HG03378 (cell line): Measurements from ENCODE around the gene MEGF8.

ENCODE experiments used
- ATAC-seq: cut with Tn5 transposase; IDR thresholded peaks from one replicate; pipeline ENCODE4 v1.9.1; 2021; ENCODE audit warnings: mild to moderate bottlenecking, moderate library complexity; ENCODE audit not compliant: unreplicated experiment

Gene MEGF8

DNA sequence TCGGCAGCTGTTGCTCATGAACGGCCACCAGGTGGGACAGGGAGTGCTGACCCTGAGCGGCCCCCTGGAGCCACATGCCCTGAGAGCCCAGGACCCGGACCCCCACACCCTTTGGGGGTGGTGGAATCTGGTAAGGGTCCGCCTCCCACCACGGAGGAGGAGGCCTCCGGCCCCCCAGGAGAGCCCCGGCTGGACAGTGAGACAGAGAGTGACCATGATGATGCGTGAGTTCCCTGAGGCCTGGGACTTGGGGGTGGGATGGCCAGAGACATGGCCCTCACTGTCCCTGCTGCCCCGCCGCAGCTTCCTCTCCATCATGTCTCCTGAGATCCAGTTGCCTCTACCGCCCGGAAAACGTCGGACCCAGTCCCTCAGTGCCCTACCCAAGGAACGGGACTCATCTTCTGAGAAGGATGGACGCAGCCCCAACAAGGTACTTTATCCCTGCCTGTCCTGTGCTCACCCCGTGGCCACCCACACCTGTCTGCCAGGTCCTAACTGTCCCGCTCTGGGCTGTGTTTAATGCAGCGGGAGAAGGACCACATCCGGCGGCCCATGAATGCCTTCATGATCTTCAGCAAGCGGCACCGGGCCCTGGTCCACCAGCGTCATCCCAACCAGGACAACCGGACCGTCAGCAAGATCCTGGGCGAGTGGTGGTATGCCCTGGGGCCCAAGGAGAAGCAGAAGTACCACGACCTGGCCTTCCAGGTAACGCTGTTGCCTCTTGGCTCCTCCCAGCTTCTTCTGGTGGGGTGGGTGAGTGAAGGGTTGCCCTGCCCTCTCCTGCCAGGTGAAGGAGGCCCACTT is 38.2 kb upstream of the MEGF8 start:
- ATAC-seq: no peak

DNA sequence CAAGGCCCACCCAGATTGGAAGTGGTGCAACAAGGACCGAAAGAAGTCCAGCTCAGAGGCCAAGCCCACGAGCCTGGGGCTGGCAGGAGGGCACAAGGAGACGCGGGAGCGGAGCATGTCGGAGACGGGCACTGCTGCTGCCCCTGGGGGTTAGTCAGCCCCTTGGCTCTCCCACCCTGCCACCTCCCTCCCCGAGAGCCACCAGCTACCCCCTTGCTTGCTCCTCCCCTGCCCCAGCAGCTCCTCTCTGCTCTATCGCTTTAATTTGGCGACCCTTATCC is 37.7 kb upstream of the MEGF8 start:
- no peak for ATAC-seq

GRCh38 chr19:42288387-42288786 is 37.0 kb upstream of the MEGF8 start:
- no peak for ATAC-seq

GRCh38 chr19:42288881-42289555 is 36.4 kb upstream of the MEGF8 start:
- no peak for ATAC-seq

- no peak for ATAC-seq
Observed at GRCh38 chr19:42289556-42290041, 35.8 kb upstream of the MEGF8 start.

DNA sequence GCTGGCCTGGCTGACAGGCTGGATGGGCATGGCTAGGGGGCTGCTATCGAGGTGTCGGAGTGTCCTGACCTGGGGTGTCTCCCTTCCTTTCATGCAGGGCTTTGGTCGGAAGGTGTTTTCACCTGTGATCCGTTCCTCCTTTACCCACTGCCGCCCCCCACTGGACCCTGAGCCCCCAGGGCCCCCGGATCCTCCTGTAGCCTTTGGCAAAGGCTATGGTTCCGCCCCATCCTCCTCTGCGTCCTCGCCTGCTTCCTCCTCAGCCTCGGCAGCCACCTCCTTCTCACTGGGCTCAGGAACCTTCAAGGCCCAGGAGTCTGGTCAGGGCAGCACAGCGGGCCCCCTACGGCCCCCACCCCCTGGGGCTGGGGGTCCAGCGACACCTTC is 35.3 kb upstream of the MEGF8 start:
- no peak for ATAC-seq

DNA sequence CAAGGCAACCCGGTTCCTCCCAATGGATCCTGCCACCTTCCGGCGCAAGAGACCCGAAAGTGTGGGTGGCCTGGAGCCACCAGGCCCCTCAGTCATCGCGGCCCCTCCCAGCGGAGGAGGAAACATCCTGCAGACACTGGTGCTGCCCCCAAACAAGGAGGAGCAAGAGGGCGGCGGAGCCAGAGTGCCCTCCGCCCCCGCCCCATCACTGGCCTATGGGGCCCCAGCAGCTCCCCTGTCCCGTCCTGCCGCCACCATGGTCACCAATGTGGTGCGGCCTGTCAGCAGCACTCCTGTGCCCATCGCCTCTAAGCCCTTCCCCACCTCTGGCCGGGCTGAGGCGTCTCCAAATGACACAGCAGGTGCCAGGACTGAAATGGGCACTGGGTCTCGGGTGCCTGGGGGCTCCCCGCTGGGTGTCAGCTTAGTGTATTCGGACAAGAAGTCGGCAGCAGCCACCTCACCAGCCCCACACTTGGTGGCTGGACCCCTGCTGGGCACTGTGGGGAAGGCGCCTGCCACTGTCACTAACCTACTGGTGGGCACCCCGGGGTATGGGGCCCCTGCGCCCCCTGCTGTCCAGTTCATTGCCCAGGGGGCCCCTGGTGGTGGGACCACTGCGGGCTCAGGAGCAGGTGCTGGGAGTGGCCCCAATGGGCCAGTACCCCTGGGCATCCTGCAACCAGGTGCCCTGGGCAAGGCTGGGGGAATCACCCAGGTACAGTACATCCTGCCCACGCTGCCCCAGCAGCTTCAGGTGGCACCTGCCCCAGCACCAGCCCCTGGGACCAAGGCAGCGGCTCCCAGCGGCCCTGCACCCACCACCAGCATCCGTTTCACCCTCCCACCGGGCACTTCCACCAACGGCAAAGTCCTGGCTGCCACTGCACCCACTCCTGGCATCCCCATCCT is 34.7 kb upstream of the MEGF8 start:
- no peak for ATAC-seq

DNA sequence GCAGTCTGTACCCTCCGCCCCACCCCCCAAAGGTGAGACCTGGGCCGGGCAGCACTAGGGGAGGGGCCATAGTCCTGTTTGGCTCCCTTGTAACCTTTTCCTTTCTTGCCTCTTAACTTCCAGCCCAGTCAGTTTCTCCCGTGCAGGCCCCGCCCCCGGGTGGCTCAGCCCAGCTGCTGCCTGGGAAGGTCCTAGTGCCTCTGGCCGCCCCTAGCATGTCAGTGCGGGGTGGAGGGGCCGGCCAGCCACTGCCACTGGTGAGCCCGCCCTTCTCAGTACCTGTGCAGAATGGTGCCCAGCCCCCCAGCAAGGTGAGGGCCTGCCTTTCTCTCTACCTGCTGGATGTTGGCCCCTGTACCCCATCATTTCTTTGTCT is 34.0 kb upstream of the MEGF8 start:
- ATAC-seq: no peak

- ATAC-seq: no peak
Observed at GRCh38 chr19:42292042-42292960, 33.1 kb upstream of the MEGF8 start.

GRCh38 chr19:42292963-42293362 is 32.5 kb upstream of the MEGF8 start:
- ATAC-seq: no peak

DNA sequence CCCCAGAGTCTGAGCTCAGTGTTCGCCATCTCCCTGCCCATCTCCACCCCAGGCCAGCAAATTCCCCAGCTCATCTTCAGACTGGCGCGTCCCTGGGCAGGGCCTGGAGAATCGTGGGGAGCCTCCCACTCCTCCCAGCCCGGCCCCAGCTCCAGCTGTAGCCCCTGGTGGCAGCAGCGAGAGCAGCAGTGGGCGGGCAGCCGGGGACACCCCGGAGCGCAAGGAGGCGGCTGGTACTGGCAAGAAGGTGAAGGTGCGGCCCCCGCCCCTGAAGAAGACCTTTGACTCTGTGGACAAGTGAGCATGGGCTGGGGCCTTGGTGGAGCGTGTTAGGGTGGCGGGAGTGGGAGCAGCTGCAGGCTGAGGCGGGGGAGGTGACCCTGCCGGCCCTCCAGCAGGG is 31.9 kb upstream of the MEGF8 start:
- no peak for ATAC-seq

DNA sequence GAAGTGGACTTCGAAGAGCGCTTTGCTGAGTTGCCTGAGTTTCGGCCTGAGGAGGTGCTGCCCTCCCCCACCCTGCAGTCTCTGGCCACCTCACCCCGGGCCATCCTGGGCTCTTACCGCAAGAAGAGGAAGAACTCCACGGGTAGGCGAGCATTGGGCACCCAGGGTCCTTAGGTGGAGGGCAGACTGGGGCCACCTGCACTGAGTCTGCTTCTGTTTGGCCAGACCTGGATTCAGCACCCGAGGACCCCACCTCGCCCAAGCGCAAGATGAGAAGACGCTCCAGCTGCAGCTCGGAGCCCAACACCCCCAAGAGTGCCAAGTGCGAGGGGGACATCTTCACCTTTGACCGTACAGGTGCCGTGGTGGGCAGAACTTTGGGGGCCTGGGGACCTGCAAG is 31.5 kb upstream of the MEGF8 start:
- ATAC-seq: no peak

DNA sequence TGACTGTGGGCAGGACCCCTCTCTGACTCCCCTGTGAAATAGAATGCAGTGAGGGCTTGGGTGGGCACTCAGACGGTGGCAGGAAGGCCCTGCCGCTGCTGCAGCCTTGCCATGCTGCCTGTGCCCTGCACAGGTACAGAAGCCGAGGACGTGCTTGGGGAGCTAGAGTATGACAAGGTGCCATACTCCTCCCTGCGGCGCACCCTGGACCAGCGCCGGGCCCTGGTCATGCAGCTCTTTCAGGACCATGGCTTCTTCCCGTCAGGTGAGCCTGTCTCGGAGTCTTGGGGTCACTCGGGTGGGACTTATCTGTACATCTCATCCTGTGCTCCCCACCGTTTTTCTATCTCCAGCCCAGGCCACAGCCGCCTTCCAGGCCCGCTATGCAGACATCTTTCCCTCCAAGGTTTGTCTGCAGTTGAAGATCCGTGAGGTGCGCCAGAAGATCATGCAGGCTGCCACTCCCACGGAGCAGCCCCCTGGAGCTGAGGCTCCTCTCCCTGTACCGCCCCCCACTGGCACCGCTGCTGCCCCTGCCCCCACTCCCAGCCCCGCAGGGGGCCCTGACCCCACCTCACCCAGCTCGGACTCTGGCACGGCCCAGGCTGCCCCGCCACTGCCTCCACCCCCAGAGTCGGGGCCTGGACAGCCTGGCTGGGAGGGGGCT is 30.8 kb upstream of the MEGF8 start:
- no peak for ATAC-seq

DNA sequence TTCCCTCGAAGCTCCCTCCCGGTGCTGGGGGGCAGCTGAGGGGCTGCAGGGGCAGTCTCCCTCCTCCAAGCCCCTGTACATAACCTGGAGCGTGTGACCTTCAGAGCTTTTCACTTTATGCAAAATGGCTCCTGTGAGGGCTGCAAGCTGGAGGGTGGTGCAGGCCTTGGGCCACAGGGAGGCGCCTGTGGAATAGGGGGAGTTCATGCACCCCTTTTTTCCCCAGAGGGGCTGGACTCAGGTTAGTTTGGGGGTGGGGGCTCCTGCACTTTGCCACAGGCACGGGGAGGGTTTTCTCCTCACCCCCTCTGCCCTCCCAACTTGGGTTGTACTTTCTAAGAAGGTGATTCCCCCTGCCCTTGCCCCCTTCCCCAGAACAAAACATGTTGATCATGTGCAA is 30.1 kb upstream of the MEGF8 start:
- ATAC-seq: no peak

GRCh38 chr19:42295831-42296525 is 29.5 kb upstream of the MEGF8 start:
- ATAC-seq: no peak

- ATAC-seq: no peak
Observed at GRCh38 chr19:42297039-42297438, 28.4 kb upstream of the MEGF8 start.

GRCh38 chr19:42301646-42302203 is 23.7 kb upstream of the MEGF8 start, which contains the start of gene PRR19:
Gene PRR19, plus strand, starts transcription at chr19:42302132. Its CDS starts 7,453 bp downstream, at chr19:42309585.
- no peak for ATAC-seq

DNA sequence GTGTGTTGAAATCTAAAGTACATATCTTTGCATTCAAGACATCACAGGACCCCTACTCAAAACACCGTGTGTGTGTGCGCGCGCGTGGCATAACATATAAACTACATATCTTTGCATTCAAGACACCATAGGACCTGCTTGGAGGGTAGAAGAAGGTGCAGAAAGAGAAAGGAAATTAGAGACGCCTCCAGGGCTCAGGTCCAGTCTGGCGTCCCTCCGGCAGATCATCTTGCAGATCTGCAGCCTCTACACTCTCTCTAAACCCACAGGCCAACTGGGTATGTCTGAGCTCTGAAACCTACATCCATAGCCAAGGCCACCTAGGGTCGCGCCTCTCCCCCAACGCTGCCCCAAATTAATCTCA is 22.4 kb upstream of the MEGF8 start:
- ATAC-seq: no peak

DNA sequence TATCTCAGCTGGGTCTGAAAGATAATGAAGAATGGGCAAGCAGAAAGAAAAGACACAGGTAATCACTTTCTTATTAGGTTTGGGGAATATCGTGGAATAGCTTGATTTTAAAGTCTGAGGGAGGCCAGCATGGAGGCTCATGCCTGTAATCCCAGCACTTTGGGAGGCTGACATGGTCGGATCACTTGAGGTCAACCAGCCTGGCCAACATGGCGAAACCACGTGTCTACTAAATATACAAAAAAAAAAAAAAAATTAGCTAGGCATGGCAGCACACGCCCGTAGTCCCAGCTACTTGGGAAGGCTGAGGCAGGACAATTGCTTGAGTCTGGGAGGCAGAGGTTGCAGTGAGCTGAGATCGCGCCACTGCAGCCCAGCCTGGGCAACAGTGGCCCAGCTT is 21.6 kb upstream of the MEGF8 start:
- no peak for ATAC-seq
